ENCODE results near the gene KIF1C. TPM values are rescaled to one million over a fixed set of nuclear protein-coding genes. Genes with fewer than 3 reads are reported as not detected.
A peak's percentile ranks its signal among the peaks of the same experiment; 100 is the strongest.

Gene KIF1C
- total RNA-seq, 1 experiment from 2014 or later, result 95.9 TPM

- no peak for DNase-seq (ENCODE audit: low spot score)
- Histone ChIP-seq H3K27me3 (replicated peaks; ENCODE audit: insufficient read depth, low read depth, low read length, poor library complexity) (no peaks in the 10 kb centered on the region), H3K36me3 (ENCODE audit: insufficient read depth, low read length, poor library complexity, severe bottlenecking) (no peaks in the 10 kb centered on the region), H3K4me3 (ENCODE audit: low read depth, low read length, poor library complexity, severe bottlenecking) (peak overlapping the region; percentile 70), H3K9me3 (ENCODE audit: low read depth, low read length, poor library complexity, severe bottlenecking) (peaks cover 3% of the 10 kb centered on the region), H3K4me1 (ENCODE audit: insufficient read depth, low read length, poor library complexity, severe bottlenecking) (no peaks in the 10 kb centered on the region), H3K27ac (ENCODE audit: low read depth, low read length, poor library complexity, severe bottlenecking) (peak overlapping the region; percentile 76)
- ChIA-PET CTCF (no interaction called here), POLR2A (ENCODE audit: low non-redundant PET) (interaction anchor here (0.9 kb wide), 1 partner anchor 114 kb away, joined by 7 read pairs; no protein-coding TSS in a partner anchor)
- TSS peak; percentile 92 for BruUV-seq (replicated peaks)
- intact Hi-C loops (cut with micrococcal nuclease; ENCODE audit: unreplicated experiment), result no loop called here
- no peak for TF ChIP-seq EZH2 (IDR thresholded peaks at IDR 0.05; ENCODE audit: borderline replicate concordance, low read depth, low read length, poor library complexity, severe bottlenecking)
- no peak for TF ChIP-seq CTCF (conservative IDR thresholded peaks at IDR 0.05; ENCODE audit: low read depth, low read length)
Measured at GRCh38 chr17:5077781-5078105, 80.0 kb downstream of the KIF1C start.

Small RNA genes lying within 50 kb of the gene (microRNA-seq; reads per million reads assigned to microRNA genes)
- gene MIR6864, result not detected
- gene MIR6865, result not detected

Other genes with a start within 250 kb of the KIF1C start
- not detected in 2 replicates for gene TM4SF5, start 226.1 kb upstream of the KIF1C start, total RNA-seq (2021)
- 28.6 and 39.7 TPM in 2 replicates for gene VMO1, start 211.6 kb upstream of the KIF1C start, total RNA-seq (2021)
- not detected in 2 replicates for gene GLTPD2, start 209.0 kb upstream of the KIF1C start, total RNA-seq (2021)
- 332 and 371 TPM in 2 replicates for gene PSMB6, start 201.8 kb upstream of the KIF1C start, total RNA-seq (2021)
- gene PLD2, start 190.8 kb upstream of the KIF1C start, total RNA-seq (2021), result 20.1 and 31.7 TPM in 2 replicates
- 67.7 and 72.1 TPM in 2 replicates for gene MINK1, start 164.6 kb upstream of the KIF1C start, total RNA-seq (2021)
- gene C17orf107, start 98.4 kb upstream of the KIF1C start, total RNA-seq (2021), result 2.7 and 4.8 TPM in 2 replicates
- 0.21 and 0.79 TPM in 2 replicates for gene CHRNE, start 94.9 kb upstream of the KIF1C start, total RNA-seq (2021)
- gene GP1BA, start 65.7 kb upstream of the KIF1C start, total RNA-seq (2021), result not detected in 2 replicates
- gene SLC25A11, start 57.9 kb upstream of the KIF1C start, total RNA-seq (2021), result 113 and 129 TPM in 2 replicates
- gene RNF167, start 57.7 kb upstream of the KIF1C start, total RNA-seq (2021), result 77.3 and 78.8 TPM in 2 replicates
- 1,021 and 1,026 TPM in 2 replicates for gene PFN1, start 49.4 kb upstream of the KIF1C start, total RNA-seq (2021)
- gene ENO3, start 46.8 kb upstream of the KIF1C start, total RNA-seq (2021), result 12.3 and 16.6 TPM in 2 replicates
- gene SPAG7, start 30.1 kb upstream of the KIF1C start, total RNA-seq (2021), result 74.8 and 88.9 TPM in 2 replicates
- 16.3 and 24.8 TPM in 2 replicates for gene CAMTA2, start 10.3 kb upstream of the KIF1C start, total RNA-seq (2021)
- 0.62 and 0.72 TPM in 2 replicates for gene INCA1, start 428 bp upstream of the KIF1C start, total RNA-seq (2021)
- not detected in 2 replicates for gene SLC52A1, start 37.5 kb downstream of the KIF1C start, total RNA-seq (2021)
- 8.4 and 8.9 TPM in 2 replicates for gene ZFP3, start 80.5 kb downstream of the KIF1C start, total RNA-seq (2021)
- gene ZNF232, start 113.9 kb downstream of the KIF1C start, total RNA-seq (2021), result 28.1 and 31.6 TPM in 2 replicates
- gene USP6, start 118.1 kb downstream of the KIF1C start, total RNA-seq (2021), result 0.07 and 0.24 TPM in 2 replicates
- gene ZNF594, start 193.9 kb downstream of the KIF1C start, total RNA-seq (2021), result 20.7 and 21.9 TPM in 2 replicates
- not detected in 2 replicates for gene SCIMP, start 236.9 kb downstream of the KIF1C start, total RNA-seq (2021)